ENCODE data around the gene VAT1. TPM values are rescaled to one million over a fixed set of nuclear protein-coding genes. Genes with fewer than 3 reads are reported as not detected.
A peak's percentile ranks its signal among the peaks of the same experiment; 100 is the strongest.
"Not testable (repeated sequence)": the region's sequence is repeated elsewhere in the genome, so short reads cannot be mapped to it uniquely, and the experiment has no call there.

The VAT1 gene
- total RNA-seq: 81.3 TPM
- long read RNA-seq, transcript VAT1-201 (6 exons, 2,734 nt): major isoform, 59 of 74 reads
- long read RNA-seq, partial matches to known transcripts: 3 of 74 reads
- long read RNA-seq, other reads (novel, unspliced or antisense): 11 of 74 reads

DNA sequence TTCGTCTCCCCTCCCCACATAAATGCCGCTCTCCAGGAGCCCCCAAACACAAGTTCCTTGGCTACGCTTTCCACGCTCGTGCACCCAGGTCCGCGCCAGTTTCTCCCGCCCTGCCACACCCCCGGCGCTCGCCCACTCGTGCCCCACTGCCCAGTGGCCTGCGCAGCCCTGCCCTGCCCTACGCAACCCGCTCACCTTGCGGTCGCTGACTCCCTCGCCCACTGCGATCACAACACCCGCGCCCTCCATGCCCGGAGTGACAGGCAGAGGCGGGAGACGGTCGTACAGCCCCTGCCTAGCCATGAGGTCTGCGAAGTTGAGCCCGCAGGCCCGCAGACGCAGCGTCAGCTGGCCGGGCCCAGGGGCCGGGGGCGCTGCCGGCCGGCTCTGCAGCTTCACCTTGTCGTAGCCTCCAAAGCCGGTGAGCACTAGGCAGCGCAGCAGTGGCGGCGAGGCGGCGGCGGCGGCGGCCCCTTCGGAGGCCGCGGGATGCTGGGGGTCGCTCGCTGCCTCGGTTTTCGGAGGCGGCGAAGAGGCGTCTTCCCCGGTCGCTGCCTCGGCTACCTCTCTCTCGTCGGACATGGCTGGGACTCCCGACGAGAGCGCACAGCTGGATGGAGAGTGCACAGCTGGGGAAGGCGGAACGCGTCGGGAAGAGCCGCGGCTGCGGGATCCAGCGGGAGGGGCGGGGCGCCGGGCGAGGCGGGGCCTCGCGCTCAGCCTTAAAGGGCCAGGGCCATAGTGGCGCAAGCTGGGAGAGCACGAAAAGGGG is at the start of gene VAT1:
Gene VAT1 (minus strand): TSS at position 645 of the 772 bp plus-strand sequence. CDS start 63 bp downstream, at position 582.
- peak; percentile 94 for DNase-seq (ENCODE audit: low spot score)

DNA sequence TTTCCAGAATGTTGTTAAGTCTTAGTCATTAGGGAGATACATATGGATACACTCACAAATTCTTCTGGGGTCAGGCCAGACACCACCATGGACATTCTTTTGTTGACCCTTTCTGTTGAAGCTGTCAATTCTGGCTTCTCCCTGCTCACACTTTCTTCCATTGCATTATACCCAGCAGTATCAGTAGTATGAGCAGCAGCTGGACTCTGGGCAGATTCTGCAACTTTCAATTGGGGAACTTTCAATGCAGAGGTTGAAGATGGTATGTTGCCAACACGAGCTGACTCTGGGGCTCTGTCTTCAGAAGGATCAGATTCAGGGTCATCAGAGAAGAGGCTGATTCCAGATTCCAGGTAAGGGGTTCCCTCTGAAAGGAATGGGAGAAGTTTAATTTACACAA is 48.7 kb upstream of the VAT1 start:
- intact Hi-C loops (cut with DNase I): no loop called here
- DNase-seq (ENCODE audit: low spot score): no peak

More for the DNA sequence above, at the start of gene VAT1:
- intact Hi-C loops (cut with DNase I): loop anchor here (5.0 to 10.0 kb wide), 2 partner anchors 150 to 313 kb away; partner anchors contain the start of gene NBR1

DNA sequence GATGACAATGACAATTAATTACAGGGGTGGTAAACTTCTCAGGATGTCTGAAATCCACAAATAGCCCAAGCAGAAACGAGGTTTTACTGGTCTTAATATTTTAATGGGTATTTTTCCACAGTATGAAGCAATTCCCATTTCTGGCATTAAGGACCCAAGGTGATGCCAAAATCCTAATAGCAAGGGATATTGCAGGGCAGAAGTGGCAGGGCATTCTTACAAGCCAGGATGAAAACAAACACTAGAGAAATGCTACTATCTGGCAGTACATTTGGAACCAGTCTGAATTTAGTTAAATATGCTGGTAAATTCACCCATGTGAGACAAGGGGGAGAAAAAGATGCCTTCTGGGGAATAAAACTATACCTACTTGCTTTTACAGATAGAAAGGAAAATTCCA is 48.1 kb upstream of the VAT1 start:
- no peak for DNase-seq (ENCODE audit: low spot score)
- intact Hi-C loops (cut with DNase I): no loop called here

GRCh38 chr17:43069368-43069898 is 47.2 kb upstream of the VAT1 start:
- intact Hi-C loops (cut with DNase I): no loop called here
- DNase-seq (ENCODE audit: low spot score): no peak

- no peak for DNase-seq (ENCODE audit: low spot score)
- intact Hi-C loops (cut with DNase I): no loop called here
Observed at GRCh38 chr17:43068570-43069367, 46.6 kb upstream of the VAT1 start.

GRCh38 chr17:43062984-43063638 is 40.9 kb upstream of the VAT1 start:
- DNase-seq (ENCODE audit: low spot score): no peak
- intact Hi-C loops (cut with DNase I): no loop called here

GRCh38 chr17:43056051-43056450 is 33.9 kb upstream of the VAT1 start:
- intact Hi-C loops (cut with DNase I): no loop called here
- no peak for DNase-seq (ENCODE audit: low spot score)

DNA sequence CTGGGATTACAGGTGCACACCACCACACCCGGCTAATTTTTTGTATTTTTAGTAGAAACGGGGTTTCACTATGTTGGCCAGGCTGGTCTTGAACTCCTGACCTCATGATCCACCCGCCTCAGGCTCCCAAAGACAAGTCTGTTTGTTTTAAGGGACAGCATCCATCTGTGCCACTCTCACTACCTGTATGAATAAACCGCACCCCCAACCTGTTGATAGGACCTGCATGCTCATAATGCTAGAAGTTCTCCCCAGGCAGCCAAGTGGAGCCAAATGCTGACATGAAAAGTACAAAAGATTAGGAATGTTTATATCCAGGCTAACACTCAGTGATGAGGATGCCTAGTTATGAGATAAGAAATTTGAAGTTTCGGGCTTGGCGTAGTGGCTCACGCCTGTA is 30.8 kb upstream of the VAT1 start:
- intact Hi-C loops (cut with DNase I); DNase-seq (ENCODE audit: low spot score): not testable (repeated sequence)

DNA sequence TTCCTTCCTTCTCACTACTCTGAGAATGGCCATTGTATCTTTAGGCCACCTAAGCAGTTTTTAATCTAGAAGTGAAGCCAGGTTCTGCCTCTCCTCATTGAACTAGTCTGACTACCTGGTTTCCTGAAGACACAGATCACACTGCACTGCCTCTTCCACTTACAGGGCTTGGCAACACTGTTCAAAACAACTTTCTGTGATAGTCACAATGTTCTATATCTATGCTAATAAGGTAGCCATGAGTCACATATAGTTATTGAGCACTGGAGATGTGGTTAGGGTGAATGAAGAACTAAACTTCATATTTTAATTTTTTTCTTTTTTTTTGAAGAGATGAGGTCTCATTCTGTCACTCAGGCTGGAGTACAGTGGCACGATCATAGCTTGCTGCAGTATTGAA is 29.8 kb upstream of the VAT1 start:
- intact Hi-C loops (cut with DNase I): no loop called here

DNA sequence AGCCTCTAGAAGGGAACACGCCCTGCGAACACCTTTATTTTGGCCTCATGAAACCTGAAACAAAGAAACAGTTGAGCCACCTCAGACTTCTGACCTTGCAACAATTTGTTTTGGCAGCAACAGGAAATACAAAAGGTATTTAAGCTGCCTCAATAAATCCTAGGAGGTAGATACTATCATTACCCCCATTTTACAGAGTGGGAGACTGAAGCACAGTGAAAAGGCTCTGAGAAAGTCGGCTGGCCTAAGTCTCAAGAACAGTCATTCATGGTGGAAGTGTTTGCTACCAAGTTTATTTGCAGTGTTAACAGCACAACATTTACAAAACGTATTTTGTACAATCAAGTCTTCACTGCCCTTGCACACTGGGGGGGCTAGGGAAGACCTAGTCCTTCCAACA is 21.8 kb upstream of the VAT1 start:
- DNase-seq (ENCODE audit: low spot score): peak; percentile 24
- intact Hi-C loops (cut with DNase I): no loop called here

More for the DNA sequence above, 29.8 kb upstream of the VAT1 start:
- DNase-seq (ENCODE audit: low spot score): no peak

DNA sequence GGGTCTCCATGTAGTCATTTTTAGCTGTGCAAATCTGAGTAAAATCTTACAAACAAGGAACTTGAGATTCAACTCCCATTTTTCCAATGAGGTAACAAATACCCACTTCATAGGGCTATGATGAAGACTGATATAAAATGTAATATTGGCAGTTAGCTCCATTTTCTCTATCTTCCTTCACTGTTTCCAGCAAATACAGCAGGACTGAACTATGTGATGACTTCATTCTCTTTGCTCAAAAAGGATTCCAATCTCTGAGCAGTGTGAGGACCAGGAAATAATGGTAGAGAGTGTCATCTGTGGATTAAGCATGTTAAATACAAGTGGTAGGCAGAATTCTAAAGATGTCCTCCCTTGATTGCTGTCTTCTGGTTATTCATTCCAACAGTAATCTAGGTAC is 21.1 kb upstream of the VAT1 start:
- intact Hi-C loops (cut with DNase I): no loop called here
- no peak for DNase-seq (ENCODE audit: low spot score)

- intact Hi-C loops (cut with DNase I): no loop called here
- DNase-seq (ENCODE audit: low spot score): peak; percentile 17
Observed at GRCh38 chr17:43042025-43042628, 19.9 kb upstream of the VAT1 start.

DNA sequence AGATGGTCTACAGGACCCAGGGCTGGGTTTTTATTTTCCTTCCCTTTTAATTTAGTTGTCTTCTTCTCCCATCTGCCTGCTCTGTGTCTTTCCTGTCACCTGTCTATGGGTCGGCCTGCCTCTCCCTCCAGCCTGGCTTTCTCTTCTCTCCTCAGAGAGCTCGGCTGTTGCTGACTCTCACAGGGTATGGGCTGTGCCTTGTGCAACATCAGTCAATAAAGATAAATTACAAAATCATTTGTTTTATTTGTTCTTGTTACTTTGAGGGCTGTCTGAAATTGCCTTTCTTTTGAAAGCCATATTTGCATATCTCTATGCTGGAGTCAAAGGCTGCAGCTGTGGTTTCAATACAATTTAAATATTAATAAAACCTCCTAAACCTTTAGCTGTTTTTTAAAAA is 18.5 kb upstream of the VAT1 start:
- intact Hi-C loops (cut with DNase I): no loop called here
- peak; percentile 33 for DNase-seq (ENCODE audit: low spot score)

DNA sequence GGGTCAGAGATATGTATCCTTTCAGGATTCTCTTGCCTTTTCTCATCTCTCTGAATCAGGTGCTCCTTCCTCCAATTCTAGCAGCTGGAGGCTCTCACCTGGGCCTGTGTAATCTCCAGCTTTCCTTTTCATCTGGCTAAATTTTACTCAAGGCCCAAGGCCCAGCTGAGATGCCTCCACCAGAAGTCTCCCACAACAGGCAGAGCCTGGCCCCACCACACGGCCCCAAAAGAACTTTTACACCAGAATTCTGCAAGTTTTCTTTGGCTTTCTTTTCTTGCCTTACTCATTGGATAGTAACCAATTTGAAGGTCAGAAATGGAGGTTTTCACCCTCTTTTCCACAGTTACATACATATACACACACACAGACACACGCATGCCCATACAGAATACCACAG is 17.5 kb upstream of the VAT1 start:
- intact Hi-C loops (cut with DNase I): no loop called here
- DNase-seq (ENCODE audit: low spot score): no peak

DNA sequence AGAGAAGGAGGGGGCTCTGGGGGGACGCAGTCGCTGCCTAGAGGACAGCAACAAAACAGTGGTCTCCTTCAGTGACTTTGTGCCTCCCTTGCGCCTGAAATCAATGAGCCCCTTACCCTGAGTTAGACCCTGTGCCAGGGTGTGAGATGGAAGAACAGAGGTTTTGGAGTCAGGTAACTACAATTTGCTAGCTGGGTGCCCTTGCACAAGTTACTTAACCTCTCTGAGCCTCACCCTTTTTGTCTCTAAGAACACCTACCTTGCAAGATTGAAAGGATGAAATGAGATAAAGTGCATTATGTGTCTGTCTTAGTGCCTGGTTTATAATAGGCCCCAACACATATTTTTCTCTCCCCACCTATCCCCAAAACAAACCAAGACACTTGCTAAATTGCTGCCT is 12.7 kb upstream of the VAT1 start:
- no peak for DNase-seq (ENCODE audit: low spot score)
- intact Hi-C loops (cut with DNase I): no loop called here

DNA sequence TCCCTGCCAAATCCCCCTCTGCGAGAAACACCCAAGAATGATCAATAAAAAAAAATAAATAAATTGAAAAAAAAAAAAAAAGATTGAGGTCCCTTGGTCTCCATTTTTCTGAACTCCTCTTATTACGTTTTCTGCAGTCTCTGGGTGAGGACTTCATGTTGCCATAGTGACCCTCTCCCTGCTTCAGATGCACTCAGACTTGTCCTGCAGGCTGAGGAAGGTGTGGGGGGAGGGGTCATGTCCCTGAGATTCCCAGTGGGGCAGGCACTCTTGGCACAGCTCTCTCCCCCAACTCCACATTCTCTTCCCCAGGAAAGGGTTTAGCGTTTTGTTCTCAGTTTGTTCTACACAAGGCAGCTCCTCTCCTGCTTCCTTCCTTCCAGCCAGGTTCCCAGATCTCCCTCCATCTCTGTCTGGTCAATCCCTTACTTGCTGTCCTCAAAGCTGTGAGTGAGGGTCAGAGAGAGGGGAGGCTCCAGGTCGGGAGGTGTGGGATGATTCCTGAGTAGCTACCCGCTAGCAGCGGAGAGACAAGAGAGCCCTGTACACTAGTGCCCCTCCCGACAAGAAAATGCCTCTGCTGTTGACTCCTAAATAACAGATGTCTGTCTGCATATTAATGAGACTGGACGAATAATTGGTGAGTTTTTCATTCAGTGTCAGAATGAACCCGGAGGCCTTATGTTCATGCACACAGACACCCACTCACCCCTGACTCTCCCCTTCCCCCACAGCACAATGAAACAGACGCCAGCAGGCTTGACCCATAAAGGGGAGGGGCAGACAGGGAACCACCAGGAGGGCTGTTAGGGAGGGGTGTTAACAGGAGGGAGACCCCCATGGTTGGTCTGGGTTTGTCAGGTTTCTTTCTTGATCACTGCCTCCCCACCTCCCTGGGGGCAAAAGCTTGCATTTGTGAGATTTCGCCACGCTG is 12.0 kb upstream of the VAT1 start:
- DNase-seq (ENCODE audit: low spot score): no peak
- intact Hi-C loops (cut with DNase I): no loop called here

DNA sequence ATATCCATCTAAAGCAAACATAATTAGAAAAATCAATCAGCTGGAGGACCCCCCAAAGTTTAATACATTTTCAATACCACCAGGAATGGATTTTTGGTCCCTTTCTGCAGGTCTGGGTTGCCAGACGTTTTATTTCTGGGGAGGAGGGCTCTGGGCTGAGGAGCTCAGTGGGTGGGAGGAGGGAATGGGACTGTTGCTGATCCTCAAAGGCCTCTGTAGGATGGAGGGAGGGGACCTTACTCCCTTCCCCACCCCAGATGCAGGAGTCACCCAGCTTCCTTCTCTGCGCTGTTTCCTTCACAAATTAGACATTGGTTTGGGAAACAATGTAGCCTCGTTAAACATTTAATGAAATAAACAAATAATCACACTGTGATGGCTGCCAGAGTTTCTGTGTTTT is 9.5 kb upstream of the VAT1 start:
- intact Hi-C loops (cut with DNase I): no loop called here
- DNase-seq (ENCODE audit: low spot score): no peak

- intact Hi-C loops (cut with DNase I): no loop called here
- no peak for DNase-seq (ENCODE audit: low spot score)
Observed at GRCh38 chr17:43030137-43030767, 8.1 kb upstream of the VAT1 start.
